Measurements from ENCODE around the gene CFC1B.
"Not testable (repeated sequence)": the region's sequence is repeated elsewhere in the genome, so short reads cannot be mapped to it uniquely, and the experiment has no call there.

CFC1B gene

DNA sequence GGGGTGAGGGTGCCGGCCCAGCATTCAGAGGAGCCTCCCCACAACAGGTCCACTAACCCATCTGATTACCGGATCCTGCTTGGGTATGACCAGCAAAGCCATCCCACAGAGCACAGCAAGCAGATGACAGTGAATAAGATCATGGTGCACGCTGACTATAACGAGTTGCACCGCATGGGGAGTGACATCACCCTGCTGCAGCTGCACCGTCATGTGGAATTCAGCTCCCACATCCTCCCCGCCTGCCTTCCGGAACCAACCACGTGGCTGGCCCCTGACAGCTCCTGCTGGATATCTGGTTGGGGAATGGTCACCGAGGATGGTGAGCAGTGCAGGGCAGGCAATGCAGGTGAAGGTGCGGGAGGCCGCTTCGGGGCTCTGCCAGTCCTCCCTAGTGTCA lies 53.2 kb downstream of the CFC1B start:
- not testable (repeated sequence) for H3K9ac ChIP-seq (ENCODE audit: low read depth, low read length); H3K9me3 ChIP-seq (ENCODE audit: insufficient read depth, low read depth, low read length); H3K27me3 ChIP-seq (ENCODE audit: insufficient read depth, low read length); H3K4me3 ChIP-seq (ENCODE audit: low read length); H3K4me1 ChIP-seq (ENCODE audit: insufficient read depth, low read length); H3K36me3 ChIP-seq (ENCODE audit: insufficient read depth, low read length); H3K27ac ChIP-seq (ENCODE audit: low read depth, low read length)
- WGBS: 94% methylated on average over 4 of the region's 13 CpGs

DNA sequence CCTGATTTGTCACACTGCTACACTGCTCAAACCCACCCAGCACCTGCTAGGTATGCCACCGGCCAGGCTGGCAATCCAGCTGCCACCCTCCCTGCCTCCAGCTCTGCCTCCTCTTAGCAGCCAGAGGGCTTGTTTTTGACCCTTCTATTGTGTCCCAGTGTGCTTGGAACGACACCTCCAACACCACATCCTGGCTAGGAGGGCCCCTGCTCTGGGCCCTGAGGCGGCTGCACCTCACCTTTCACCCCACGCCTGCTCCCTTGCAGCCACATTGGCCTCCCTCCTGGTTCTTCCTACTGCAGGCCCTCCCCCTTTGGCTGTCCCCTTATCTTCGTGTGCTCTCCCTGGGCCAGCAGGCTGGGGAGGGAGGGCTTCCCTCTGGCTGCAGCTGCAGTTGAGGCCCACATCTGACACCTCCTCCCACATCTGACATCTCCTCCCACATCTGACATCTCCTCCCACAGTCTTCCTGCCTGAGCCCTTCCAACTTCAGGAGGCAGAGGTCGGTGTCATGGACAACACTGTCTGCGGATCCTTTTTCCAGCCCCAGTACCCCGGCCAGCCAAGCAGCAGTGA lies 55.3 kb downstream of the CFC1B start:
- WGBS: no CpG with 5 or more reads among the region's 8 CpGs
- H3K36me3 ChIP-seq (ENCODE audit: insufficient read depth, low read length); H3K4me1 ChIP-seq (ENCODE audit: insufficient read depth, low read length); H3K27ac ChIP-seq (ENCODE audit: low read depth, low read length); H3K9ac ChIP-seq (ENCODE audit: low read depth, low read length); H3K4me3 ChIP-seq (ENCODE audit: low read length); H3K27me3 ChIP-seq (ENCODE audit: insufficient read depth, low read length); H3K9me3 ChIP-seq (ENCODE audit: insufficient read depth, low read depth, low read length): not testable (repeated sequence)

DNA sequence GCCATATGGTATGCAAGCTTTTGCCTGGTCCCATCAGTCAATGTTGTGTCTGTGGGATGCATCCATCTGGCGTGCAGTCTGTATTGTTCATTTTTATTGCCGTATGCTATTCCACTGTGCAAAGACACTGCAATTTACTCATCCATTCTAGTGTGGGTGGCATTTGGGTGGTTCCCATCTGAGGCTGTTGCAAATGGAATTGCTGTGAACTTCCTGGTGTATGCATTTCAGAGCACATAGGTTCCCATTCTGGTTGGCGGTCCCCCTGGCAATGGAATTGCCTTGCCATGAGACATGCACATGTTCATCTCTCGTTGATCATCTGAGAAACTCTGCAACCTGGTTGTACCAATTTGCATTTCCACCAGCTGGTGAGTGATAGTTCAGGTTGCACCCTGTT lies 56.5 kb downstream of the CFC1B start:
- not testable (repeated sequence) for H3K4me3 ChIP-seq (ENCODE audit: low read length); H3K9ac ChIP-seq (ENCODE audit: low read depth, low read length); H3K27me3 ChIP-seq (ENCODE audit: insufficient read depth, low read length); H3K36me3 ChIP-seq (ENCODE audit: insufficient read depth, low read length); H3K4me1 ChIP-seq (ENCODE audit: insufficient read depth, low read length); H3K9me3 ChIP-seq (ENCODE audit: insufficient read depth, low read depth, low read length); H3K27ac ChIP-seq (ENCODE audit: low read depth, low read length)
- no CpG with 5 or more reads among the region's 4 CpGs for WGBS
